OCI-M2 (cell line): ENCODE data around the gene SLC38A3.
A peak's percentile ranks its signal among the peaks of the same experiment; 100 is the strongest.
"Not testable (repeated sequence)": the region's sequence is repeated elsewhere in the genome, so short reads cannot be mapped to it uniquely, and the experiment has no call there.

Source experiments
- DNase-seq: peaks from one replicate; lab custom pipeline; 2025; ENCODE audit not compliant: unreplicated experiment; lab: John Stamatoyannopoulos, UW

Gene SLC38A3

DNA sequence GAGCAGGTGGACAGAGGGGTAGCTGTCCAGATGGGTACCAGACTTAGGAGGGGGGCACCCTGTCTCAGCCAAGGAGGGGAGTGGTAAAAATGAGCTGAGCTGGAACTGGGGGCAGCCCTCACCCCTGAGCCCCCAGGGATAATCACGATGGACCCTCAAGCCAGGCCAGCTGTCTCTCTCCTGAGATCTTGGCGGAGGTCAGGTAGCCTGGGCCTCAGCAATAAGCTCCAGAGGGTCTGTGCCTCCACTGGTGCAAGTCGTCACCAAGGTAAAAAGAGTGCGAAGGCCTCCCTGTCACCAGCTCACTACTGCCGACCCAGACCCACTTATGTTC is 5.1 kb downstream of the SLC38A3 start:
- no peak for DNase-seq

DNA sequence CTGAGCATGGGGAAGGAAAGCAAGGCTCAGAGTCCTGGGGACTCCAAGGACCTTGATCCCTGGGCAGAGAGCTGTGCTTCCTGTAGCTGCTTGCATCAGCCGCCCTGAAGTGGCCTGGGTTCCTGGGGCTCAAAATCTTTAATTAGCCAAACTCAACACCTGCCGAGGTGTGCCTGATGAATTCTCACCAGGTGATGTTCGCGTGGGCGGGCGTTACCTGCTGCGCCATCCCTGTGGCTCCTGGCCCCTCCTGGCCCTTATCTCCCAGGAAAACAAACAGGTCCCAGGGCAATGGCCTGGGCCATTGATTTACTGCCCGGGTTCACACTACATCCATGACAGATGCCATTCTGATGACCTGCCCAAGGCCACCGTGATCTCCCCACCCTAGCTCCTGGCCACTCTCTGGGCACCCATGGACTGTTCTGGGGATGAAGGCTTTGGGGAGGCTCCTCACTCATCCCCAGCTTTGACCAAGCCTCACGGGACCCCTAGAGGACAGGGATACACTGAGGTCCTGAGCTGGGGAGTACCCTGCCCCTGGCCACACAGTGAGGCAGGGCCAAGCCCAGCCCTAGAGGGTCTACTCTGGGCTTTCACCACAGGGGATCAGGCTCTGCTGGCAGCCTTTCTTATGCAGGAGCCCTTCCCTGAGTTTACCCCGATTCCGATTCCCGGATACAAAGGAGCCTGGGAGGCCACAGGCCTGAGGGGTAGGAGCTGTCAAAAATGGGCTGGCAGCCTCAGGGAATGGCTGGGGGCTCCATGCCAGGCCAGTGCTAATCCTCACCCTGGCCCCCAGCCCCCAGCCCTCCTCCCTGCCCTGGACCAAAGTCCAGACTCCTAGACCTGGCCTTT is 5.7 kb downstream of the SLC38A3 start:
- no peak for DNase-seq

DNA sequence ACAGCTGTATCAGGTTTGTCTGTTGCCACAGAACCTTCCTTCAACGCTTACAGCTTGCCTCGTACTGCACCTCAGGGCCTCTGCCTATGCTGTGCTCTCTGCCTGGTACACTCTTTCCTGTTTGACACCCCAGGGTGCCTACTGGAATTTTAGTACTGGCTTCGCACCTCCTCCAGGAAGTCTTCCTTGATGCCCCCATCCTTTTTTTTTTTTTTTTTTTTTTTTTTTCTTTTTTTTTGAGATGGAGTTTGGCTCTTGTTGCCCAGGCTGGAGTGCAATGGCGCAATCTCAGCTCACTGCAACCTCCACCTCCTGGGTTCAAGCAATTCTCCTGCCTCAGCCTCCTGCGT is 6.3 kb downstream of the SLC38A3 start:
- DNase-seq: not testable (repeated sequence)

DNA sequence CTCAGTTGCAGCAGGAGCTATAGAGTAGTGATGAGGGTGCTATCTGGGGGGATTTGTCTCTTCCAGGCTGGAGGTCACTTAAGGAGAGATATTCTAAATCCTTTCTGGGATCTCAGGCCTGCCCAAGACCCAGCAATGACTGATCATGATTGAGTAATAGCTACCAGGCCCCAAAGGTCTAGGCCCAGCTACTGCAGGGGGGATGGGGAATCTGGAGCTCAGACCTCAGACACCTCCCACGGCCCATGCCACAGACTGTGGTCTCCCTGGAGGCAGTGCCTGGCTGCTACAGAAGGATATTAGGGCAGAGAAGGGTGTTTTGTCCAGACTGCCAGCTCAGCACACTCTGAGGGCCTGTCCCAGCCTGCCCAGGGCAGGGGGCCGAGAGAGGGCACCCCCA is 6.9 kb downstream of the SLC38A3 start:
- no peak for DNase-seq

DNA sequence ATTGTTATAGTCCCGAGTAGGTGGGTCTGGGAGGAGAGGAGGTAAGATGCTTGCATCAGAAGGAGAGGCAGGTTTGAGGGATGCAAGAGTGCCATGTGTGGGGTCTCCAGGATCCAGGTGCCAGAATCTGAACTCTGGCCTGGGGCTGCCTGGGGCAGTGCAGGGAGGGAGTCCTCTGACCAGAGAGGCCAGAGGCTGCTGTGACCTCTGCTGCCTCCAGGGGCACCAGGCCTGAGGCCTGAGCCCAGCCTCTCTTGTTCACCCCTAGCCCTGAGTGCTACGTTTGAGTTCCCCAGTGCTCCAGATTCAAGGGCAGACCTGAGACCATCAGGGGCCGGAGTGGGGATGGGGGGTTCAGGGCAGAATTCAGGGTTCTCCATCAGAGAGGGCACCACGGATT is 7.4 kb downstream of the SLC38A3 start:
- DNase-seq: no peak

DNA sequence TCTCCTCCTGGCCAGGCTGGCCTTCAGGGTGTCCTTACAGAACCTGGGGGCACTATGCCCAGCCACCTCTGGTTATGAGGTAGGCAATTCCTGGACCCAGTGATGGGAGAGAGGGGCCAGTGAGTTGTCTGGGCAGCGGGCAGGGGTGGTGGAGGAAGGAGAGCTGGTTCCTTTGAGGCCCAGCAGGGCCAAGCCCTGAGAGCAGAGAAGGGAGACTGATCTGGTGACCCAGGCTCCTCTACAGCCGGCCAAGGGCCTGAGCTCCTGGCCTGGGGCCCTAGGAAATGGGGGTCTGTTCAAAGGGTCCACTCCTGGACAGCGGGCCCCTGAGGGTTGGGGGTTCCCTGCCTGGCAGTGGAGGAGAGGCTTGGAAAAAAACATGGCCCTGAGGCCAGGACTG is 7.9 kb downstream of the SLC38A3 start:
- DNase-seq: no peak

DNA sequence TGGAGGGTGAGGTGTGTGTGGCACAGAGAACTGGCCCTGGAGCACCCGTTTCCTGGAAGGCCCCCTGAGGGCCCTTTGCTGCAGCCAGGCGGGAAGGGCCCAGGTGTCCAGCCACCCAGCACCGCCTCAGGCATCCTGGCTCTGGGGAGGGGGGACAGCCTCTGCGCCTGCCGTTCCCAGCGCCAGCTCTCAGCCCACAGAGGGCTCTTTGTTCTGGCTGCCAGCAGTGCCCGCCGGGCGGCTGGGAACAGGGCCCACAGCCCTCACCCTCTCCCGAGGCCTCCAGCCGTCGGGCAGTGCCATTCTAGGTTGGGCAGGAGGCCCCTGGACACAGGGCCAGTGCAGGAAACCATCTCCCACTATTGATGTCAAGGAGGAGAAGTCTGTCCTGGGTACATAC is 8.3 kb downstream of the SLC38A3 start:
- DNase-seq: no peak

DNA sequence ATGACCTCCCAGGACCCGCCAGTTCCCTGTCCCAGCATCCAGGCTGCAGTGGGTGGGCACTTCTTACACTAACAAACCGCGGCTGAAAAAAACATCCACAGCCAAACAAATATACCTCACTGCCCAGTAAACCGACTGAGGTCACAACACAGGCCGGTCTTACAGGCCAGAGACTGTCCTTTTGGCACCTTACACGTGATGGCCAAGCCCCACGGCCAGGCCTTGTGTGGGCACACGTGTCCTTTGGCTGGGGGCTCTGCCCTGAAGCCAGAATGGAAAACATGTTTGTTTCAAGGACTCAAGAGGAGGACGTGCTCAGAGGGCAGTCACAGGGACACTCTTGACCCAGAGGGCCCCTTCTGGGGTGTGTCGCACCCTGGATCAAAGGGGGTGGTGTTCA is 9.8 kb downstream of the SLC38A3 start:
- DNase-seq: no peak

DNA sequence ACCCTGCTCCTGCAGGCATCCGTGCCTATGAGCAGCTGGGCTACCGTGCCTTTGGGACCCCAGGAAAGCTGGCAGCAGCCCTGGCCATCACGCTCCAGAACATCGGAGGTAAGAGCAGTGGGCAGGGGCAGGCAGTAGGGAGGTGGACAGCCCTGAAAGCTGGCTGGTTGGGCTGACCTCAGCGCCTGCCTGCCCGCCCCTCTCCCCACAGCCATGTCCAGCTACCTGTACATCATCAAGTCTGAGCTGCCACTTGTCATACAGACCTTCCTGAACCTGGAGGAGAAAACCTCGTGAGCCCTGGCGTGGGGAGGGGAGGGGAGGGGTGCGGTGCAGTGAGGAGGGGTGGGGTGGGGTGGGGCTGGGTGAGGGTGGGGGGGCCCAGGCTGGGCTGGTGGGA is 10.5 kb downstream of the SLC38A3 start:
- DNase-seq: no peak

DNA sequence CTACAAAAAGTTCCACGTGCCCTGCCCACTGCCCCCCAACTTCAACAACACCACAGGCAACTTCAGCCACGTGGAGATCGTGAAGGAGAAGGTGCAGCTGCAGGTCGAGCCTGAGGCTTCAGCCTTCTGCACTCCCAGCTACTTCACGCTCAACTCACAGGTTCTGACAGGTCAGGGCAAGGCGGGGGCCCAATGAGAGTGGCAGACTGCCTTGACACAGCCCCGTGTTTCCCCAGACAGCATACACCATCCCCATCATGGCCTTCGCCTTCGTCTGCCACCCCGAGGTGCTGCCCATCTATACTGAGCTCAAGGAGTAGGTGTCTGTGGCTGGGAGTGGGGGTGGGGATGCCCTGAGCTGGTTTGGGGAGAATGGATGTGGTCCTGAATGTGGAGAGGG is 12.6 kb downstream of the SLC38A3 start:
- DNase-seq: no peak

DNA sequence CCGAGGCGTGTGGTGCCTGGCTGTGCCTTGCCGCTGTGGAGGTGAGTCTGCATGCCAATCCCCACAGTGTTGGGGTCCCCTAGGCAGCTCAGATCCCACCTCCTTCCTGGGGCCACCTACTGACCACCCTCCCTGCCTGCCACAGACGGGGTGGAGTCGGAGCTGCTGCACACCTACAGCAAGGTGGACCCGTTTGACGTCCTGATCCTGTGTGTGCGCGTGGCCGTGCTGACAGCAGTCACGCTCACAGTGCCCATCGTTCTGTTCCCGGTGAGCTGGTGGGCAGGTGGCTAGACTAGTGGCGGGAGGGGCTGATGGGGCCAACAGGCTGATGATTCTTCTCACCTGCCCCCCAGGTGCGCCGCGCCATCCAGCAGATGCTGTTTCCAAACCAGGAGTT is 13.4 kb downstream of the SLC38A3 start:
- DNase-seq: no peak

DNA sequence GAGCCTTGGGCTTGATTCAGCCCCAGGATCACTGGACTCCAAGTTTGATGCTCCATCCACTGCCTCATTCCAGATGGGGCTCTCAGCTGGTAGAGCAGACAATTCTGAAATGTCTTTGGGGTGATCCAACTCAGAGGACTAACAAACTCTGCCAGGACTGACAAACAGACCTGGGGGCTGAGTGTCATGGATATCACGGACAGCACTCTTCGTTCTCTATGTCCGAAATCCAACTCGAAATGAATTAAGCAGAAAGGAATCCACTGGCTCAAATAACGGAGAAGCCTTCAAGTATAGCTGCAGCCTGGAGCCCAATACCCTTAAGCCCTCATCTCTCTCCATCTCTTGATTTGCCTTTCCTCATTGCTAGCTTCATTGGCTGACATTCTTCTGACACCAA is 14.2 kb downstream of the SLC38A3 start:
- no peak for DNase-seq

DNA sequence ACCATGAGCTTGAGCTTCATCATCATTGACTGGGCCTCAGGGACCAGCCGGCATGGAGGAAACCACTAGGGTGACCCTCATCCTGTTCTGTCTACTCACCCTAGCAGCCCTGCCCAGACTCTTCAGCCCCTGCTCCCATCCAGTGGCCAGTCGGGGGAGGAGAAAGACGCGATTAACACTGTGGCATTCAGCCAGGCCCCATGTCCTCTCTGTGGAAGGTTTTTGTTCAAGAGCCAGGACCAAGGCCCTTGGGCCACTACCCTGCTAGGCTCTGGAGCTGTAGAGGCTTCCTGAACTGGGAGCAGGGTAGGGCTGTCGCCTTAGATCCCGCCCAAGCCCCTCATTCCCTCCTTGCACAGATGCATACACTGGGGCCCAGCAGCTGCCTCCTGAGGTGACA is 15.0 kb downstream of the SLC38A3 start:
- no peak for DNase-seq

DNA sequence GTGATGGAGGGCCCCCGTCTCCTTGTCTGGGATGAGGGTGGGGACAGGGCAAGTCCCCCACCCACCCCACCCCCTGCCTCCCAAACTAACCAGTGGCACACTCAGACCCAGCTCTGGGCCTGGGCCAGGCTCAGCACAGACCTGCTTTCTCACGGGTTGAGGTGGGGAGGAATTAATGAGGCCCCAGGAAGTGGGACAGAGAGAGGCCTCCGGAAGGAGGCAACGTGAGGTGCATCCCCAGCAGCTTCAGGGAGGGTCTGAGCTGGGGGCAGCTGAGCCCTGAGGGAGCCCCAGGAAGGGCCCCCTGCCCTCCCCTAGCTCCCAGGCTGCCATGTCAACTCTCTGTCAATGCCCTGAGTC is 16.0 kb downstream of the SLC38A3 start:
- no peak for DNase-seq

DNA sequence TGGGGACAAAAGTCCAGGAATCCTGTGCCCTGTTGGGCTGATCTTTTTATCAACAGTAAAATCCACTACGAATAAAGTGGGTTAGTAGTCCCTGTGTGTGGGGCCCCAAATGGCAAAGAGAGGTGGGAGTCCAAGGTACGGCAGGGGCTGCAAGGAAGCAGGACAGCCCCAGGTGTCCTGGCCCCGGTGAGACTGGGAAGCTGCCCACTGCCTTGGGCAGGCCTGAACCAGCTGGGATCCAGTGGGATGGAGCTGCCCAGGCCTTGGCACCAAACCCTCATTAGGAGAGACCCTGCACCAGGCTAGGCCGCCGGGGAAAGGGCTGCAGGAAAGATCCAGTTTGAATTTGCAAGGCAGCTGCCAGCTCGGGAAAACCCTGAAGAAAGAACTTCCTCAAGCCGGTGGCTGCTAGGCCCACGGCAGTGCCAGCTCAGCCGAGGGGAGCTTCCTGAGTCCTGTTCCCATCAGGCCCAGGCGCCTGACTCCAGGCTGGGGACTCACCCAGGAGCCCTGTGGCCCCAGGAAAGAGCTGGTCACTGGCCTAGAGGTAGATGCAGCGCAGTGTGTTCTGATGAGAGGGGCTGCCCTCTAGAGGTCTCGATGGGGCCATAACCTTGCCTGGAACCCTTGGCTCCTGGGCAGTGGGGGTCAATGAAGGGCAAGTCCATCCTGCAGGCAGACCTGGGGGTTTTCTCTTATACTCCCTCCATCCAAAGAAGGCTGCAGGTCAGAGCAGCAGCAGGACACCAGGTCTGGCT is 16.5 kb downstream of the SLC38A3 start:
- no peak for DNase-seq

DNA sequence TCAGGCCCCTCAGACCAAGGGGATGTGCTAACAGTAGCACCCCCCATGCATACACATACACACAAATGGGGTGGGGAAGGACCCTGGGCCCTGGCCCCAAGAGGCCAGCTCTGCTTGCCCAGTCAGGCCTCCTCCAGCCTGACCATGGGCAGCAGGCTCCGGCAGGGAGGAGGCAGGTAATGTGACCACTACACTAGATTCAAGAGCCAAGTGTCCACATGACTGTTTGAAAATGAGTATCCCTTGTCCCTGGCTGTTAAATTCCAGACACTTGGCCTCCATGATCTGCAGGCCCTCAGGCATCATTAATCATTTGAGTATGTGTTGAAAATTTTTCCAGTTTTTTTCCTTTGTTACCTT is 17.1 kb downstream of the SLC38A3 start:
- no peak for DNase-seq

DNA sequence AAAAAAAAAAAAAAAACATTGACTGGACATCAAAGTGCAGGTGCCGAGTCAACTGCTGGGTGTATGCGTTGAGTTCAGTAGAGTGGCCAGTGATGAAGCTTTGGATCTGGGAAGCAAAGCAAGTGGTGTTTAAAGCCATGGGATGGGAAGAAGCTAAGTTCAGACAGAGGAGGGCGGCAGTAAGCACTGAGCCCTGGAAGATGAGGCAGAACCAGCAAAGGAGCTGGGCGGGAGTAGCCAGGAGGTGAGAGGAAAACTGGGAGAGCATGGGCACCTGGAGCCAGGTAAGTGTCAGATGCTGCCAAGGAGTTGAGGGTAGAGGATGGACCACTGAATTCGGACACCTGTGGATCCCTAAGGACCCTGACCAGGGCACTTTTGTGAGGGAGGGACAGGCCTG is 19.6 kb downstream of the SLC38A3 start:
- DNase-seq: no peak

DNA sequence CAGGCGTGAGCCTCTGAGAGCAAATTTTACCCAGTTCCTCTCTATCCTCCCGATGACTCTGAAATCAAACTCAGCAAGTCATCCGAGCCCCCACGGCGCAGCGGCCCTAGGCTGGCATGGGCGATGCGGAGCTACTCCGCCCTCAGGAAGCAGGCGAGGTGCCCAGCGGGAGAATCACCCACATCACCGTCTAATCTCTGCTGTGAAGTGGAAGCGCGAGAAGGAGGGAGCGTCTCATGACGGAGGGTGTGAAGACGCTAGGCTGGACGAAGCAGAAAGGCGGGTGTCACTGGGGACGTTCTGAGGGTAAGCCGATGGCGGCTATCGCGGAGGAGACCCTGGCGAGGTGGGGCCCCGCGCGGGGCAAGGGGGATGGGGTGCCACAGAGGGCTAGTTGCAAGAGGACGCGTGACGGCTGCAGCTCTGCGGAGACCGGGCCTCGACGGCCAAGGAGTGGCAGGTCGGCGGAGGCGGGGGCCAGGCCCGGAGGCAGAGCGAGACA is 21.9 kb downstream of the SLC38A3 start:
- no peak for DNase-seq

DNA sequence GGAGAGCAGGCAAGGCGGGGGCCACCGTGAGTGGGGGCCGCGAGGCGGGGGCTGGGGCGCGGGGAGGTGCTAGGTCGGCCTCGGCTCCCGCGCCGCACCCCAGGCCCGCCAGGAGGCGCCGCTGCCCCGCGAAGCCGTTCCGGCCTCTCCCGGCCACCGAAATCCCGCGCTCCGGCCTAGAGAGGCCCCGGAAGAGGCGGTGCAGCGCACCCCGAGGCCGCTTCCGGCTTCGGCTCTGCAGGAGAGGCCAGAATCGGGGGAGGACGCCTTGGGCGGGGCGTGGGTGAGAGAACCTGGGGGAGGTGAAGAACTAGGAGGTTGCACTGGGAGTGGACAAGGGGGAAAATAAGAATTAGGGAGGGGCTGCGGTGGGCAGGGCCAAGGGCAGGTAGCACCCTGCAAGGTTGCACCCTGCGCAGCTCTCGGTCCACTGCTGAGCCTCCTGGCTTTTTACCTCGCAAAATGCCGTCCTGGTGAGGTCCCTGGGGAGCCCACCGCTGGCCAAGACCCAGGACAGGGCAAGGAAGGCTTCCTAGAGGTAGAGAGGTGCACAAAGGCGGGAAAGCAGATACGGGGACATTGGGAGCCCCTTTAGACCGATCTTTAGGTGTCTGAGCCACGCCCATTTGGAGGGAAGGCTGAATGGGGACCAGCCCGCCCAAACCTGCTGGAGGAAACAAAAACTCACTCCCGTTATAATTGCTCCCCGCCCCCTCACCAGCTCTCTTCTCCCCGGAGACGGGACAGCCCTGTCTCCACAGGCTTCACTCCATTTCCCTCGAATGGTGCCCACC is 22.5 kb downstream of the SLC38A3 start:
- peak; percentile 30 for DNase-seq

DNA sequence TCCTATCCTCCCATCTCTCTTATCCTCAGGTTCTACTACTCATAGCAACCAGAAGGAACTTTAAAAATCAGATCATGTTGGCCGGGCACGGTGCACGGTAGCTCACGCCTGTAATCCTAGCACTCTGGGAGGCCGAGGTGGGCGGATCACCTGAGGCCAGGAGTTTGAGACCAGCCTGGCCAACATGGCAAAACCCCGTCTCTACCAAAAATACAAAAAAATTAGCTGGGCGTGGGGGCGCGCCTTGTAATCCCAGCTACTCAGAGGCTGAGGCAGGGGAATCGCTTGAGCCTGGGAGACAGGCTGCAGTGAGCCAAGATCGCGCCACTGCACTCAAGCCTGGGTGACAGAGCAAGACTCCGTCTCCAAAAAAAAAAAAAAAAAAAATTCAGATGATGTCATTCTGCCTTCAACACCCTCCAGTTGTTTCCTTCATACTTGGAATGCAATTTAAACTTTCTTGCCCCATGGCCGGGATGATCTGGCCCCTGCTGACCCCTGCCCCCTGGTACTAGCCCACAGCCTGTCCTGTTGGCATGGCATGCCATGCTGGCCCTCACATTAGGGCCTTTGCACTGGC is 23.2 kb downstream of the SLC38A3 start:
- not testable (repeated sequence) for DNase-seq

DNA sequence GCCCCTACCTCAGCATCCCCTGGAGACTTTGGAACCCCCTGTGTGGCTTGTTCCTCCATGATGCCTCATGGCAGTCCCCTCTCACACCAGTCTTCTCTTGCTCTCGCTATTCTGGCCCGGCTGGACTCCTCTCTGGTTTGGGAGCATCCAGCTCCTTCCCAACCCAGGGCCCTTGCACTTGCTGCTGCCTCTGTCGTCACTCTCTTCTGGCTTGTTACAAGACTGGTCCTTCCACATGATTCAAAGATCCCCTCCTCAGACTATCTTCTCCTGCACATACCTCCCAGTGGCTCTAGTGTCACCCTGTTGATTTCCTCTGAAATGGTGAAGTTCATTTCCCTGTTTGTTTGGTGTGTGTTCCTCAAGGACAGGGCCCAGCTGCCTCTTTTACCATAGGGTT is 24.4 kb downstream of the SLC38A3 start:
- no peak for DNase-seq
